Neural cell (in vitro differentiated cells): ENCODE data around the gene RPS6KA3.

Source experiments
- CTCF ChIP-seq: fragments of 450-650 bp; IDR thresholded peaks from 2 replicates; pipeline ENCODE4 v1.5.1; 2014; ENCODE audit warnings: antibody characterized with exemption, mild to moderate bottlenecking, moderate library complexity; ENCODE audit not compliant: poor library complexity, severe bottlenecking
- EZH2 ChIP-seq: fragments of 200-600, 300-800 bp; shearing (Covaris generic), sonication (generic); IDR thresholded peaks from 2 replicates; pipeline ENCODE4 v1.6.1; 2014; ENCODE audit warnings: antibody characterized with exemption, low read length, borderline replicate concordance, mild to moderate bottlenecking; ENCODE audit not compliant: insufficient read depth, poor library complexity, severe bottlenecking
- REST ChIP-seq: IDR thresholded peaks from 2 replicates; pipeline ENCODE4 v1.6.1; 2012; ENCODE audit warnings: borderline replicate concordance

- TF ChIP-seq REST: no peak
- no peak for TF ChIP-seq EZH2
- no peak for TF ChIP-seq CTCF
Observed at GRCh38 chrX:20267607-20267930, 860 bp upstream of the RPS6KA3 start.
